VCaP (cell line): ENCODE results near the gene EPN3.

Experiments
- H3K27ac ChIP-seq: fragments of 450-650 bp; 2 replicates; pipeline ENCODE4 v1.5.1; 2017
- CTCF ChIP-seq: fragments of 450-650 bp; conservative IDR thresholded peaks from 2 replicates; pipeline ENCODE4 v1.5.1; 2017; ENCODE audit warnings: mild to moderate bottlenecking, moderate library complexity

EPN3 gene

GRCh38 chr17:50570528-50570927, 38.0 kb downstream of the EPN3 start:
- no peak overlapping the region for H3K27ac ChIP-seq
- TF ChIP-seq CTCF = no peak

DNA sequence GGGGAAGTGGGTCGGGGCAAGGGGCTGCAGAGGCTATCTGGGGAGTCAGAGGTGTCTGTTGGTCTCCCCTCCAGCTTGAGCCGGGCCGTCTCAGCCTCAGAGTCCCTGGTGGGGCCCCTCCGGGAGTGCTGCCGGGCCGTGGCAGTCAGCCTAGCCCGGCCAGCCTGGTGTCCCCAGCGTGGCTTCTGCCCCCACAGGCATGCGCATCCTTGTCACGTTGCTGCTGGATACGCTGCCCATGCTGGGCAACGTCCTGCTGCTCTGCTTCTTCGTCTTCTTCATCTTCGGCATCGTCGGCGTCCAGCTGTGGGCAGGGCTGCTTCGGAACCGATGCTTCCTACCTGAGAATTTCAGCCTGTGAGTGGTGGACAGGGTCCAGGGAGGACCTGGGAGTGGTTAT, 39.1 kb downstream of the EPN3 start:
- TF ChIP-seq CTCF = no peak
- no peak overlapping the region for H3K27ac ChIP-seq

DNA sequence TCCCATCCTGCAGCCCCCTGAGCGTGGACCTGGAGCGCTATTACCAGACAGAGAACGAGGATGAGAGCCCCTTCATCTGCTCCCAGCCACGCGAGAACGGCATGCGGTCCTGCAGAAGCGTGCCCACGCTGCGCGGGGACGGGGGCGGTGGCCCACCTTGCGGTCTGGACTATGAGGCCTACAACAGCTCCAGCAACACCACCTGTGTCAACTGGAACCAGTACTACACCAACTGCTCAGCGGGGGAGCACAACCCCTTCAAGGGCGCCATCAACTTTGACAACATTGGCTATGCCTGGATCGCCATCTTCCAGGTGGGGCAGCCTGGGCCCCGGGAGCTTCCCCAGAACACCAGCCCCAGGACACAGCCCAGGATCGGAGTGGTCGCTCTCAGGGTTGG, 40.0 kb downstream of the EPN3 start:
- TF ChIP-seq CTCF = no peak
- no peak overlapping the region for H3K27ac ChIP-seq

GRCh38 chr17:50573866-50574611, 41.5 kb downstream of the EPN3 start:
- H3K27ac ChIP-seq = no peak overlapping the region
- no peak for TF ChIP-seq CTCF

DNA sequence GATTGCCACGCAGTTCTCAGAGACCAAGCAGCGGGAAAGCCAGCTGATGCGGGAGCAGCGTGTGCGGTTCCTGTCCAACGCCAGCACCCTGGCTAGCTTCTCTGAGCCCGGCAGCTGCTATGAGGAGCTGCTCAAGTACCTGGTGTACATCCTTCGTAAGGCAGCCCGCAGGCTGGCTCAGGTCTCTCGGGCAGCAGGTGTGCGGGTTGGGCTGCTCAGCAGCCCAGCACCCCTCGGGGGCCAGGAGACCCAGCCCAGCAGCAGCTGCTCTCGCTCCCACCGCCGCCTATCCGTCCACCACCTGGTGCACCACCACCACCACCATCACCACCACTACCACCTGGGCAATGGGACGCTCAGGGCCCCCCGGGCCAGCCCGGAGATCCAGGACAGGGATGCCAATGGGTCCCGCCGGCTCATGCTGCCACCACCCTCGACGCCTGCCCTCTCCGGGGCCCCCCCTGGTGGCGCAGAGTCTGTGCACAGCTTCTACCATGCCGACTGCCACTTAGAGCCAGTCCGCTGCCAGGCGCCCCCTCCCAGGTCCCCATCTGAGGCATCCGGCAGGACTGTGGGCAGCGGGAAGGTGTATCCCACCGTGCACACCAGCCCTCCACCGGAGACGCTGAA, 43.2 kb downstream of the EPN3 start:
- no peak overlapping the region for H3K27ac ChIP-seq
- TF ChIP-seq CTCF = no peak

GRCh38 chr17:50576864-50577263, 44.3 kb downstream of the EPN3 start:
- no peak for TF ChIP-seq CTCF
- no peak overlapping the region for H3K27ac ChIP-seq

DNA sequence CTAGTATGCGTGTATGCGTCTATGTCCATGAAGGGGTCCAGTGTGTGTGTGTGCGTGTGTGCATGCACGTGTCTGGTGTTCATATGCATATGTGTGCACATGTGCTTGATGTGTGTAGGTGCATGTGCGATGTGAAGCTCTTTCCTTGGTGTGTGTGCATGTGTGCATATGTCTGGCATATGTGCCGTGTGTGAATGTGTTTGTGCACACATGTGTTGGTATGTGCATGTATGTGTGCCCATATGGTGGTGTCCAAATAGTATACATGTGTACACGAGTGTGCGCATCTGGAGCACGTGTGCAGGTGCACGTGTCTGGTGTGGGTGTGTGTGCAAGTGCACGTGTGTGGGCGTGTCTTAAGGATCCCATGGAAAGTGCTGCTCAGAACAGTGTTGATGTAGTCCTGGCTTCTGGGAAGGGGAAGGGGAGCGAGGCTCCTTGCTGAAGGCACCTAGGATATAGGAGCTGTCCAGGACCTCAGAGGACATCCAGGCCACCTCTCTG, 45.0 kb downstream of the EPN3 start:
- no peak overlapping the region for H3K27ac ChIP-seq
- no peak for TF ChIP-seq CTCF
